Mesenteric fat pad (tissue), 1 donor: Measurements from ENCODE around the gene KCTD11. TPM values are rescaled to one million over a fixed set of nuclear protein-coding genes. Genes with fewer than 3 reads are reported as not detected.

Experiments
- DNase-seq: peaks from one replicate; pipeline ENCODE4 v3.0.0-alpha.2; 2020; ENCODE audit warnings: low spot score
- long read RNA-seq: library from polyadenylated mRNA; unstranded; transcript quantifications from one replicate; pipeline ENCODE4 v2.0.0, GENCODE V29; 2020
- total RNA-seq: library from RNA; stranded (reverse); fragmentation: NEBNext Ultra II Directional; extraction: Animal tissue kit (Norgen Biotek cat#: 25700); gene quantifications from one replicate; pipeline ENCODE4 v1.2.1, GENCODE V29; 2021
- donor health status: DM: yes; HTN: yes; CAD: no.

Gene KCTD11
- total RNA-seq, result 11.9 TPM
- long read RNA-seq, transcript KCTD11-201 (1 exons, 2,783 nt), result major isoform, 22 of 25 reads
- long read RNA-seq, partial matches to known transcripts, result 0 of 25 reads
- long read RNA-seq, other reads (novel, unspliced or antisense), result 0 of 25 reads

DNA sequence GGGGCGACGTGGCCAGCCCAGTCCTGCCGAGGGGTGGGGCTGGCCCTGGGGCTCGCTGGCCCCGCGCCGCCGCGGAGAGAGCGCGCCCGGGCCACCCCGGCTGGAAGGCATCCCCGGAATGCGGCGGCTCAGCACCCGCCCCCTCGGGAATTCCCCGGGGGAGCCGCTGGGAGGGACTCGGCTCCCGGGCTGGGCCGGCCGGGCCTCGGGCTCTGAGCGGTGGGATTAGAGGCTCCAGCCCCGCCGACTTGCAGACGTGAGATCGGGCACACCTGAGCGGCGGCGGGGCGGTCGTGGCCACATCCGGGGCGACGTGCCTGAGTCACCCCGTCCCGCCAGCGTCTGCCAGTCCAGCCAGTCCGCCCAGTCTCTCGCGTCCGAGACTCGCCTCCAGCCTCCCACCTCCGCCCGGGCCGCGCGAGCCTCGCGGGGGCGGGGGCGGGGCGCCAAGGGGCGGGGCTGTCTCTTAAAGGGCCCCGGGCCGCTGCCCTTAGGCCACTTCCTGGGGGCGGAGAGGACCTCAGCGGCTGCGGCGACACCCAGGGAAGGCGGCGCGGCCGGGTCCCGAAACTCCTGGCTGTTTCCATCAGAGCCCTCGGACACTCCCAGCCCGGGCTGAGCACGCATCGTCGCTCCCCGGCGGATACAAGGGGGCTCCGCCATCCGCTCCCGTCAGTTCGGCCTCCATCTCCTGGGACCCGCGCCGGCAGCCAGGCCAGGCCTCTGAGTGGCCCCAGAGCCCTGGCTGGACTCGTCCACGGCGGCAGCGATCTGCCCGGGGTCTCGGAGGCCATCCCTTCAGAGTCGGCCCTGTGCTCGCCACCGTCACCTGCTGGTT, at the start of gene KCTD11:
Gene KCTD11, plus strand, starts transcription at position 498 of the 838 bp plus-strand sequence.
- peak; percentile 95 for DNase-seq

DNA sequence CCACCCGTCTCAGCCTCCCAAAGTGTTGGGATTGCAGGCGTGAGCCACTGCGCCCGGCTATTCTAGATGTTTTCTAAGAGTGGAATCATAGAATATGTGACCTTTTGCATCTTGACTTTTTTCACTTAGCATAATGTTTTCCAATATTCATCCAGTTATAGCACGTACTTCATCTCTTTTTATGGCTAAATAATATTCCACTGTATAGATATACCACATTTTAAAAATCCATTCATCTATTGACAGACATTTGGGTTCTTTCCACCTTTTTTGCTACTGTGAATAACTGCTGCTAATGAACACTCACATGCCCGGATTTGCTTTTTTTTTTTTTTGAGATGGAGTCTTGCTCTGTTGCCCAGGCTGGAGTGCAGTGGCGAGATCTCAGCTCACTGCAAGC, 47.8 kb upstream of the KCTD11 start:
- DNase-seq, result no peak

DNA sequence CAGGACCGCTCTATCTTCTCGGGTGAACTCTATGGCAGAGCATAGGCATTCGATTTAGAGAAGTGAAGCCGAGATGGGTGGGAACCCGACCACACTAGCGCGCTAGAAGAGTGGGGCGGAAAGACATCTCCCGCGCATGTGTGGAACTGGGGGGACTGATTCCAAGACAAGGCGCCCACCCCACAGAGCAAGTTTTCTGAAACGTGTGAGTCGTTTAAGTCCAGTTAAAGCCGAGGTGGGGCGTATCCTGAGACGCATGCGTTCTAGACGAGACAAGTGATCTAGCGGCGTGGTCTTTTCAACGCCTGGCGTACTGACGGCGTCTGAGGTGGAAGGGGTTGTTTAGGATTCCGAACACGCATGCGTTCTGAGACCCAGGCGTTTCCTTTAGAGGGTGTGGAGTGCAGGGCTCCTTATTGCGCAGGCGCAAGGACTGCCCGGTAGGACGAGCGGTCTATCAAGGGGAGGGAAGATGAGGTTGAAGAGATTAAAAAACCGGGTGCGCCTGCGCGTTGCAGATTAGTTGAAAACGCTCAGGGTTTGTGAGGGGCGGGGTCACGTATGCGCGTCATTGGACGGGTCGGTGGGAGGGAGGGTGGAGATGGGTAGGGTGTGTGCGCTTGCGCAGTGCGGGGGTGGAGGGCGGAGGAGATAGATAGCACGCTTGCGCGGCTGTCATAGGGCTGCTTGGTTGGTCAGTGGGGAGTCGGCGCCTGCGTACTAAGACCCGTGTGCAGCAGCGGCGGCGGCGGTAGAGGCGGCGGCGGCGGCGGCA, 44.9 kb upstream of the KCTD11 start, which contains the start of gene EIF5A:
Gene EIF5A, plus strand, starts transcription at position 718 of the 775 bp plus-strand sequence. CDS start 2,008 bp downstream, outside the sequence.
- DNase-seq, result peak; percentile 100

DNA sequence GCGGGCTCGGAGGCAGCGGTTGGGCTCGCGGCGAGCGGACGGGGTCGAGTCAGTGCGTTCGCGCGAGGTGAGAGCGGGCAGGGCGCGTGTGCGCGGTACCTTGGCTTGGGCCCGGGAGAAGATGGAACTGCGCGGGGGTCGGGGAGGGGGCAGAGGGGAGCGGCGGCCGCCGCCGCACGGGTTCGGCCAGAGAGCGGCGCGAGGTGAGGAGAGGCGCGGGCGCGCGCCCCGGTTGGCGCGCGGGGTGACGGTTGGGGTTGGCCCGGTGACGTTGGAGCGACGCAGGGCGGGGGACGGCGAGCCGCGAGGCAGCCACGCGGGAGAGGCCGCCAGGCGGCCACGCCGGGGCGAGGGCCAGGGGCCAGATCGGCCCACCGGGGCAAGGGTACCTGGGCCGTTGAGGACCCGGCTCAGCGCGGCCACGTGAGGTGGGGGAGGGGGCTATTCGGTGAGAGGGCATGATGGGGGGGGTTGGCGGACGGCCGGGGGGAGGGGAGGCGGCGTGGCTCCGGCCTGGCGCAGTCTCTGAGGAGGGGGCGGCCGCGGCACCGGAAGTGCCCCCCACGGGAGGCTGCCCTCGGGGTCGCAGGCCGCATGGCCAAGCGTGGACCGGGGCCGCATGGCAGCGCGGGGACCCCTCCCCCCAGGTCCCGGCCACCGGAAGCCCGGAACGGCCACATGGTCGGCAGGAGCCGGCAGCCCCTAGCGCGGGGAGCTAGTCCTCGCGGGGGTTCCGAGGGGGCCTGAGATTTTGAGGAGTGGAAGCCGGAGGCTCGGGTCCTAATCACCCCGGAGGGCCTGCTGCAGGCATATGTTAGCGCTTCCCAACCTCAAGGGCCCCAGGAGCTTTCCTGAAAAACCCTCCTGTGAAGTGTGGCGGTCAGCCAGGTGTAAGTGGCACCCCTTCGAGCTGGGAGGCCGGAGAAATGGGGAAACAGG, 44.0 kb upstream of the KCTD11 start:
- peak; percentile 92 for DNase-seq

DNA sequence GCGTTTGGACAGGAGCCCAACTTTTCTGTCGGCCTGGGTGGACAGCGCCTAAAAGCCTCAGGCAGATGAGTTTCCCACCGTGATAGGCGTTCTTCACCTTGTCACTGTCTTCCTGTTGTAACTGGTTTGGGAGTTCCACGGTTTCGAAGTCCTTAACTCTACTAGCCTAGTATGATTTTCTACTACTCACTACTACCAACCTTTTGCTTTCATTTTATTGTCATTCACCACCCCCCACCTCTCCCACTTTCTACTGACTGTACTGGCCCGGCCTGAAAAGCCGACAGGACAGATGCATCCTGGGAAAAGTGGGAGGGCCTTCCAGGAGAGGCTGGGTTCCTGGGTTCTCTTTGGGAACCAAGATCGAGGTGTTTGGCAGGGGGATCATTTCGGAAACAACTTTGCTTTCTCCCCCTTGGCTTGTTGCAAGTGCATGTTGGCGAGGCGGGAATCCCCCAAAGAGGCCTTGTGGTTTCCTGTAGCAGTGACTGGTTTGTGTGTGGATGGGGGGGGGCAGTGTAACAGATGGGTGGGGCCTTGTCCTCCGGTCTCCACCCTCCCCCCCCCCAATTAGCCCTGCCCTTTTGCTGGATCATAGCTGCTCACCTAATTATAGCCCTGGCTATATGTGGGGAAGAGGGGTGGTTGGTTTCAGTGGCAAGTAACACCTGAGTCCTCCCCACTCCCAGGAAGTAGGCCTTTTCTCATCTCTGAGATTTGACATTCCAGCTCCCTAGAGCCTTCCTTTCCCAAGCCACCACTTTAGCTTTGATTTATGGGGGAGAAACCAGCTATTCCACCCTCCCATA, 43.1 kb upstream of the KCTD11 start:
- DNase-seq, result no peak

DNA sequence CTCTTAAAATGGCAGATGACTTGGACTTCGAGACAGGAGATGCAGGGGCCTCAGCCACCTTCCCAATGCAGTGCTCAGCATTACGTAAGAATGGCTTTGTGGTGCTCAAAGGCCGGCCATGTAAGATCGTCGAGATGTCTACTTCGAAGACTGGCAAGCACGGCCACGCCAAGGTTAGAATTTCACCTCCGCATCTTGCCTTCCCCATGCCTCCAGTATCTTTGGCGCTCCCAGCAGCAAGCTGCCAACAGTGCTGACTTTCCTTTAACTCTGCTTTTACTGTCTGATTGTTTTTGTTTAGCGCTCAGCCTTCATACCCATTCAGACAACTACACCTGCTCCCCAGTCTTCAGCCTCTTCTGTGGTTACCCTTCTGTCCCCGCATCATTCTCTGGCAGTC, 42.3 kb upstream of the KCTD11 start:
- no peak for DNase-seq

DNA sequence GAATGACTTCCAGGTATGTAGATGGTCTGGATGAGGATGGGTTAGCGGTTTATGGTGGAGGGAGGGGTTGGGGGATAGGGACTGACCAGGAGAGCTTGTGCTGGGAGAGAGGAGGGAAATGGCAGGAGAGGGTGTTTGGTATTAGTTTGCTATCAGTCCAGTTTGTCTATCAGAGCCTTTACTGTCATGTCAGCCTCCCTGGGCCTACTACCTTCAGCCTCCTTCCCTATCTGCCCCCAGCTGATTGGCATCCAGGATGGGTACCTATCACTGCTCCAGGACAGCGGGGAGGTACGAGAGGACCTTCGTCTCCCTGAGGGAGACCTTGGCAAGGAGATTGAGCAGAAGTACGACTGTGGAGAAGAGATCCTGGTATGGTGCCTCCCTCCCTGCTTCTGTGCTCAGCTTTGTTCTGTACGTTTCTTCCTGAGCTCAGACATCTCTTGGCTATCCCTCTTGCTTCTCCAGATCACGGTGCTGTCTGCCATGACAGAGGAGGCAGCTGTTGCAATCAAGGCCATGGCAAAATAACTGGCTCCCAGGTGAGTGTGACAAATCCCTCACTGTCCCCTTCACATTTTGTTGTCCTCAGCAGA, 40.8 kb upstream of the KCTD11 start:
- no peak for DNase-seq

DNA sequence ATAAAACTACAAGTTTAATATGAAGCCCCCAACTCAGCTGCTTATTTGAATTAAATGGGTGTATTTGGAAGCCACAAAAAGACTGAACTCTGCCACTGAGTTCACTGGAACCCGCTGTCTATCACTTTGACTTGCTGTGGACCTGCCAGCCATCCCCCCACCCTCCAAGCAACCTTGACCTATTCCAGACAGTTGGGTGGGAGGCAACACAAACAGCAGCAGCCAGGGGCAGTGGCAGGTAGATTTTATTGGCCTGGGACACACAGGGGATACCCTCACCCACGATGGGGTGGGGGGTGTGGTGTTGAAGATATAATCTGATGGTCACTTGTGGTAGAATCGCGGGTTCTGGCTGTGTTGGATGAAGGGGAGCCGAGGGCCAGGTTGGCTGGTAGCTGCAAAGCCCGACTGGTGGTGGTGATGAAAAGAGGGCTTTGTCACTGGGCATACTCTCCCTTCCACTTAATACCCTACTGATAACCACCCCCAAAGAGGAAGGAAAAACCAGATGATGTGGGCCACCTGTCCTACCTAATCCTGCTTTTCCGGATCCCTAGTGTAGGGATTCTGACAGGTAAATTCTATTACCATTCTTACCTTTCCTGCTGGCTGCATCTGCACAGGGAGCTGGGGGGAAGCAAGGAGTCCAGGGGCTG, 39.4 kb upstream of the KCTD11 start:
- no peak for DNase-seq

DNA sequence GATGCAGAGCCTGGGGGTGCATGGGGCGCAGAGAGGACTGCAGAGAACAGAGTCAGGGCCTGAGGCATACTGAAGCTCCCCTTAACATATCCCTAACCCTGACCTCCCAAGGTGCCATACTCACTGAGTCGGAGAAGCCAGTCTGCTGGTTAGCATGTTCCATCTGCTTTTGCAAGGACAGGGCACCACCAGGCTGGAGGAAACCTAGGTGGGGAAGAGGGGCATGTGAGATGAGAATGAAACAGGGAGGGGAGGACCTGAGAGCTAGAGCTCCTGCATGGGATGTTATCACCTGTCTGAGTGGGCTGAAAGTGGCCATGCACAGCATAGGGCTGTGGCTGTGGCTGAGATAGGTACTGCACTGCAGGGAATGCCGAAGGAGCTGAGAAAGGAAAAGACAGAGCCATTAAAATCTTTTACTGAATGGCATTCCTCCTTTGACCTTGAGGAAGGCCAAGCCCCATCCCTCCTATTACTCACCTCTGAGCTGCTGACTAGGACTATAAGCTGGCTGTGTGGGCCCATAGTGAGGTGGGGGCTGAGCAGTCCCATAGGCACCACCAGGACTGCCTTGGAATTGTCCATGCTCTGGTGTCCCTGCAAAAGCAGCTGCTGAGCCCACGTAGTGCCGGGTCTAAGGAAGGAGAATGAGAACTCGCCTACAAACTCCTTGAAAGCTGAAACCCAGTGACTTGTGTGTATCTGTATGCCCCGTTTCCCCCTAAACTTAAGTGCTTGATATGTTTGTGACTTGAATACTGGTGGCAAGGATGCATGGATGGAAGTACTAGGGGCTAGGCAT, 38.7 kb upstream of the KCTD11 start:
- no peak for DNase-seq

DNA sequence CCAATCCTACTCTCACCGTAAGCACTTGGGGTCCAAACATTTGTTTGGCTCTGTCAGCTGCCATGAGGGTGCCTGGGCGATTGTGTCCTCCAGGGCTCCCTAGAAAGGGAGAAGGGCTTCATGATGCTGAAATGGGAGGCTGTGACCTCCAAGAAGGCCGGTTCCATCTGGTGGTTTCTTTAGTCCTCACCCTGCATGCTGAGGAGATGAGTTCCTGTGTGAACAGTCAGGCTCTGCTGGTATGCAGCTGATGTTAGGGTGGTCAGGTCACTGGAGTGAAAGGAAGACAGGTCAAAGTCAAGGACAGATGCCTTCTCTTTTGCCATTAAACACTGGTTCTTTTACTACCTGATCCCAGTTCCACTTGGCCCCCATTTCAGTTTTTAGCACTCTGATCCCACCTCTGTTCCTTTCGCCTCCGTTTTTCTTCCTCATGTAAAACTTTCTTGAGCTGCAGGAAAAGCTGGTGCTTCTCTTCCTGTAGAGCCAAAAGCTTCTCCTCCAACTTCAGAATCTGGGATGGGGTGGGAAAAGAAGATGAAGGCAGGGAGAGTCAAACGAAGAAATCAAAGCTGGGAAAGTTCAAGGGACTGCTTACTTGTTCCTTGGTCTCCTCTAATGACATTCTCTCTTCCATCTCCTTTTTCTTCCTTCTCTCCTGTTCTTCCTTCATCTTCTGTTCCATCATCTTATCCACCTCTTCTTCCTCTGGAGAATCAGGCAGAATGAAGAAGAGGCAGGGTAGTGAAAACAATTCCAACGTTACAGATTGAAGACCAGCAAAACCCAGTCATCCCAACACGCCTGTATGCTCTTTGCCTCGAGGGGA, 37.9 kb upstream of the KCTD11 start:
- no peak for DNase-seq

DNA sequence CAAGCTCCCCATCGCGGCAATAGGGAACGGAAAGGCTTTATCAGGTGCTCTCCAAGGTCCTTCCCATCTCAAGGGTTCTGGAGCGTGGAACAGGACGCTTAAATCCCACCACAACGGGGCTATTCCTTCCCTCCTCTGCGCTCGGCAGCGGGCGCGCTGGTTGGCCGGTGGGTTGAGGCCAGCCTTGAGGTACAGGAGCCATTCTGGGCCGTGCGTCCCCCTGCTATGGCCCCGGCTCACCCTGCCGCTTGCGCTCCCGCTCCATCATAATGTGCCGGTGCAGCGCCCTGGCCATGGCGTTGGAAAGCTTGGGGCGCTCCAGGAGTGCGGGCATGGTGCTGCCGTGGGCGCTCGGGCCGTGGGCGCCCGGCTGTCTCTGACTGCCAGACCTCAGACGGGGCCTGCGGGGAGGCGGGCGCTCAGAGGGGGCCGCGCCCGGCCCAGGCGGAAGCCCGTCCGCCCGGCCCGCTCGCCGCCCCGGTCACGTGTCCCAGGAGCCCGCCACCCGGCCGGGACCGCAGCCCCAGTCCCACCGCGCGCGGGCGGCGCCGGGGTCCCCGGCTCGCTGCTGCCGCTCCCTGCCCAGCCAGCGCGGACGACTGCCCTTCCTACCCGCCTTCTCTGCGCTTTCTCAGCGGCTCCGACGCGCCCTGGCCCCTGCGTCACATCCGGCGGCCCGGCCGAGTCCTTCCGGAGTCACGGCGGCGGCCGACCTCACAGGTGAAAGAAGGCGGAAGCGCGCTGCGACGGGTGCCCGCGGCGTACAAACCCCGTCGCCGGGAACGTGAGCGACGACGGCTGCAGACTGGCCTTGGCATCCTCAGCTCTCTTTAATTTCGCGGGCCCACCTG, 37.0 kb upstream of the KCTD11 start, which contains the start of gene GPS2:
Gene GPS2, minus strand, starts transcription at position 642 of the 851 bp plus-strand sequence. Its CDS starts 308 bp downstream, at position 334.
- DNase-seq, result peak; percentile 99

DNA sequence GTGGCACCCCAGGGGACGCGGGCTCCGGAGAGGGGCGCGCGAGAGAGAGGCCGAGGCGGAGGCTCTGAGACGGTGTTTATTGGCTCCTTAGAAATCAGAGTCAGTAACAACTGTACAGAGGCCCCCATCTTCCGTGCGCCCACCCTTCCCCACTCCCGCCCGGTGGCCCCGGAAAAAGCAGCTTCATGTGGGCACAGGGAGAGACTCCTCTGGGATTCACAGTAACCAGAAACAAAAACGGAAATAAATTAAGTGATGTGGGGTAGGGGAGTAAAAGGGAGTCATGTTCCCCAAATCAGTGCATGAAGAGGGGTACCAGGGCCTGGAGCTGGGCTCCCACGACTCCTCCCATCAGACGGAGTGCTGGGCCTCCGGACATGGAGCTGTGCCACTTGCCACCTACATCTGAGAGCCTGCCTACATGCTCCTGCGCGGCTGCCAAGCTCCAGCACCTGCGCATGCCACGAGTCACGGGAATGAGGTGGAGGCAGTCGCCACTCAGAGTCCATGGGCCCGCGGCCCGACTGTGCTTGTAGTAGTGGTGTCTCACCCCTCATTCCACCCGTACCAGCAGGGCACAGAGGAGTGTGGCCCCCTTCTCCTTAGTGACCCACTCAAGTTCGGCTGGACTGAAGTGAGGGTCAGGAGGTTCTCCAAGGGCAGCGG, 36.3 kb upstream of the KCTD11 start:
- DNase-seq, result no peak

DNA sequence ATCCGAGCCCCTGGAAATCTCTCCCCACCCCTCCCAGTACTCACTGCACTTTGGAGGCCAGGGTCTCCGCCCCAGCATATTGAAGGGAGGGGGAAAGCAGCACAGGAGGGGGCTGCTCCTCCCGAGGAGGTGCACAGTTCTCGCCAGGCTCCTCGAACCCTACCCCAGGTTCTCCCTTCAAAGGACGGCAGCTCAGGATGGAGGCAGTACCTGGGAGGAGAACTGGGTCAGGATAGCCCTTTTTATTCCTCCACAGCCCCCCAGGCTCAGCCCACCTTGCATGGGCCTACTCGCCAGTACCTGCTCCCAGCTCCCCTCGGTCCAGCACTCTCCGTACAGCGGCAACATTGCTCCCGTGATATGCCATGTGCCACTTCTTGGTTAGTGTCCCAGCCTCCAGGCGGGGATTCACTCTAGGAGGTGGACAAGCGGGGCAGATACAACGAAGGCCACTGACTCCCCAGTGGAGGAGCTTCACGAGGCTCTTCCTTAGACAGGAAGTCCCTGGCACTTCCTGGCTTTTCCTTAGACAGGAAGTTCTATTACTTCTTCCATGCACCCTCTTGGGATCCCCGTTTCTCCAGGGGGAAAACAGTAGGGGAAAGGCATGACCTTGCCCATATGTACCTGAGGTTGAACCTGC, 34.7 kb upstream of the KCTD11 start:
- no peak for DNase-seq

DNA sequence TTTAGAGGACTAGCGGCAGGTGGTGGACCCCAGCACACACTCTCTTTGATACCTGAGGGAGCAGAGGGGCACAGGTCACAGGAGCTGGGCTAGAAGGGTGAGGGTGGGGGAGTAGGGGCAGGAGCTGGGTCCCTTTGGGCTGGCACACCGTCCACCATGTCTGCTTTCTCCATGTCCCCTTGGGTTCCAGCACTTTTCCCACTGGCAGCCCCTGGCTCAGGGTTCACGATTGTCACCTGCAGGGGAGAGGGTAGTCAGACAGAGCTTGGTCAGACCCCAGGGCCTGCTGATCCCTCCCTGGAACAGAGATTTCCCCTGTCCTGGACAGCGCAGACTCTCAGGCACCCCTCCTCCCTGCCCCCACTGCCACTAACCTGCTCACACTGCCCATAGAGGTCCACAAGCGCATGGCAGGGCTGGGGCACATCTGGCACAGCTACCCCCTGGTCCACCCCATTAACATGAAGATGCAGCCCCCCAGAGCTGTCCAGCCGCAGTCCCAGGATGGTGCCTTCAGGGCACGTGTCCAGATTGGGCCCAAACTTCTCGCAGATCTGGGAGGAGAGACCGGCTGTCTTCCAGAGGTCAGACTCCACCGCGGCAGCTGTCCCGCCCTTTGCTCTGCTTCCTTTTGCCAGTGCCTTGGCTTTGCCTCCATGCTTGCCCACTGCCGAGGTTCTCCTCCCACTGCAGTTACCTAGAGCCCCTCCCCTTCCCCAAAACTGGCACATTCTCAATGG, 33.7 kb upstream of the KCTD11 start:
- no peak for DNase-seq
